AG09309 (cell line): Measurements from ENCODE around the gene TGFBR1.

Experiments
- DNase-seq: peaks from one replicate; pipeline ENCODE4 v3.0.0-alpha.2; 2010; ENCODE audit warnings: low read depth
- H3K4me3 ChIP-seq: 2 replicates; pipeline ENCODE4 v1.5.1; 2011; ENCODE audit warnings: mild to moderate bottlenecking, low read depth, low read length, moderate library complexity; ENCODE audit not compliant: control insufficient read depth
- CTCF ChIP-seq: IDR thresholded peaks from 2 replicates; pipeline ENCODE4 v1.5.1; 2011; ENCODE audit warnings: mild to moderate bottlenecking, low read depth, low read length, inconsistent platforms; ENCODE audit not compliant: insufficient read depth, control insufficient read depth; ENCODE audit errors: missing control alignments

TGFBR1 gene

GRCh38 chr9:99104459-99105151 is at the start of gene TGFBR1:
TGFBR1 (plus strand) TSS chr9:99105113; CDS start chr9:99105206, 93 bp downstream.
- TF ChIP-seq CTCF = peak; percentile 5
- peak; percentile 56 for DNase-seq
- H3K4me3 ChIP-seq = peak within 1 kb of the TSS; percentile 98

- DNase-seq = no peak
- no peak for TF ChIP-seq CTCF
- H3K4me3 ChIP-seq = no peak overlapping the region
Observed at GRCh38 chr9:99055384-99055783, 49.5 kb upstream of the TGFBR1 start.

DNA sequence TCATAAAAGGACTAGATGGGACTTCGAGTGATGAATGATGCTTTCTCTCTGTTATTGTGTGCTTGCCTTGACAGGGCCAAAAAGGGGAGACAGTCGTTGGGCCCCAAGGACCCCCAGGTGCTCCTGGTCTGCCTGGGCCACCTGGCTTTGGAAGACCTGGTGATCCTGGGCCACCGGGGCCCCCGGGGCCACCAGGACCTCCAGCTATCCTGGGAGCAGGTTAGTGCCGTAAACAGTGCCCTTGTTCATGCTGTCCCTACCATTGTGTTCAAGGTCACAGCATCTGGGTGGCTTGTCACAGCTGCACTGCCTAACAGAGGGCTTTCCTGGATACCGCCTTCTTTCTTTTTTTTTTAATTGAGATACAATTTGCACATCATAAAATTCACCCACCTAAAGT is 48.7 kb upstream of the TGFBR1 start:
- TF ChIP-seq CTCF = no peak
- H3K4me3 ChIP-seq = no peak overlapping the region
- no peak for DNase-seq

DNA sequence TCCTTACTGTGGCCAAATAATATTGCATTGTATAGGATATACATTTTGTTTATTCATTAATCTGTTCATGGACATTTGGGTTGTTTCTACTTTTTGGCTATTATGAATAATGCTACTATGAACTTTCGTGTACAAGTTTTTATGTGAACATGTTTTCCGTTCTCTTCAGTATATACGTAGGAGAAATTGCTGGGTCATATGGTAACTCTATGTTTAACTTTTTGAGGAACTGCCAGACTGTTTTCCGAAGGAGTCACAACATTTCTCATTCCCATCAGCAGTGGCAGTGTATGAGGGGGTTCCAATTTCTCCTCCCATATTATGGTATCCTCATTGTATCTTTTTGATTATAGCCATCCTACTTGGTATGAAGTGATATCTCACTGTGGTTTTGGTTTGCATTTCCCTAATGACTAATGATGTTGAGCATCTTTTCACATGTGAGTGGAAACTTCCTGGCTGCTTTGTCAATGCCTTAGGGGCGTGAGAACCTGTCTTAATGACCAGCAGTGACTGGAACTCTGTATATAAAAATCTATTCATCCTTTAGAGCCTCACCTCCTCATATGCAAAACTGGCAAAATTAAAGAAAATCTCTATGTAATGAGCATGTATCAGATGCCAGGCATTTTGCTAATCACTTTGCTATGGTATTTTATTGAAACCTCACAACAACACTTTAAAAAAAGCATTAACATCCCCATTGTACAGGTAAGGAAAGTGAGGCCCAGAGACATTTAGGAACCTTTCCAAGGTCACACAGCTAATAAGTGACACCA is 47.8 kb upstream of the TGFBR1 start:
- TF ChIP-seq CTCF = no peak

DNA sequence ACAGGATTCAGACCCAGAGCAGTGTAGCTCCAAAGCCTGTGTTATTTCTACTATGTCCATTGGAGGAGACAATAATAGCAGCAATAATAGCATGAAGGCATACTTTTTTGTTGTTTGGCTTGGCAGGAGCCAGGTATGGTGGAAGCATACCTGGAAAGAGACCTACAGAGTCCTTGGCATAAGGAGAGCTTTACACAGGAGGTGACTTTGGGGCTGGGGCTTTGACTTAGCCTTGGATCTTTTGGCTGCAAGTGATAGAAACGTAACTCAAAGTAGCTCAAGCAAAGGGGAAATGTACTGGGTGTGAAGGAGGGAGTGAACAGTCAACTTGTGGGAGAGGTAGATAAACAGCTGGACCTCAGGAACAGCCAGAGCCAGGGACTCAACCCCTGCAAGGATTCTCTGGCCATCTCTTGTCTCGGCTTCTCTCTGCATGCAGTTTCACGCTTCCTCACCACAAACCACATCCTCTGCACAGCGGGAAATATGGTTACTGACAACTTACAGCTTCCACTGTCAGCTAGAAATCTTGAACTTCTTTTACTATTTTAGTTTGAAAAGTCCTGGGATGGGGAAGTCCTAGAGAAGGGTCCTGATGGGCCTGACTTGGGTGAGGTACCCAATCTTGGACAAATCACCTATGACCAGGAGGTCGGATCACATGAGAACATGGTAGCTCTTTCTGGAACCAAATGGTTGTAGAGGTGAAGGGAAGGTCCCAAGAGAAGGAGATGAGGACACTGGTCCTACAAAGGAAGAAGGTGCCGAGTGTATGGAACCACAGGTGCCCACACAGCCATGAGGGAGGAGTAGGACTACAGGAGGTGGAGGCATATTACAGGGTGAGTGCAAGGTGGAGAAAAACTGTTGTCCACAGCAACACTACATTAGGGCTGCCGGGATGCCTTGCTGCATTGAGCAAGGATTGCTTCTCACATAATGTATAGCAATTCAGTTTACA is 47.0 kb upstream of the TGFBR1 start:
- DNase-seq = peak; percentile 56
- H3K4me3 ChIP-seq = no peak overlapping the region
- no peak for TF ChIP-seq CTCF

More for the DNA sequence above, 47.8 kb upstream of the TGFBR1 start:
- DNase-seq = peak; percentile 76
- H3K4me3 ChIP-seq = no peak overlapping the region

GRCh38 chr9:99058964-99059921 is 45.7 kb upstream of the TGFBR1 start:
- no peak overlapping the region for H3K4me3 ChIP-seq
- no peak for TF ChIP-seq CTCF
- no peak for DNase-seq
